Muscle of leg (tissue), 11 donors: ENCODE results near the gene SH2D7. TPM values are rescaled to one million over a fixed set of nuclear protein-coding genes. Genes with fewer than 3 reads are reported as not detected.
A peak's percentile ranks its signal among the peaks of the same experiment; 100 is the strongest.
"Not testable (repeated sequence)": the region's sequence is repeated elsewhere in the genome, so short reads cannot be mapped to it uniquely, and the experiment has no call there.

Experiments
- DNase-seq: peaks from one replicate; pipeline ENCODE4 v3.0.0; 2013
- H3K27ac ChIP-seq: one replicate; pipeline ENCODE4 v1.5.1; 2013; ENCODE audit warnings: mild to moderate bottlenecking, low read length, control low read depth
- H3K27me3 ChIP-seq: one replicate; pipeline ENCODE4 v1.6.1; 2013; ENCODE audit warnings: low read length; ENCODE audit not compliant: control insufficient read depth, insufficient read depth
- H3K36me3 ChIP-seq: one replicate; pipeline ENCODE4 v1.6.1; 2013; ENCODE audit warnings: low read length; ENCODE audit not compliant: control insufficient read depth, insufficient read depth
- H3K4me1 ChIP-seq: one replicate; pipeline ENCODE4 v1.6.1; 2013; ENCODE audit warnings: low read length; ENCODE audit not compliant: control insufficient read depth, insufficient read depth
- H3K4me3 ChIP-seq: one replicate; pipeline ENCODE4 v1.5.1; 2013; ENCODE audit warnings: low read length, control low read depth
- H3K9me3 ChIP-seq: replicated peaks from 2 replicates; pipeline ENCODE4 v1.6.1; 2013; ENCODE audit warnings: low read depth, low read length; ENCODE audit not compliant: control insufficient read depth
- WGBS: methylation state at CpG from one replicate; pipeline ENCODE4 v1.1.5; 2013; ENCODE audit warnings: missing lambda C conversion rate; ENCODE audit not compliant: insufficient coverage; 5-methylcytosine and 5-hydroxymethylcytosine counted together
- polyA plus RNA-seq, 8 donors: library from polyadenylated mRNA; unstranded; fragments of 120-200 nt; gene quantifications; one replicate each; pipeline versions ENCODE4 v1.2.1 to v1.2.3, GENCODE V29; 2013; ENCODE audit warnings: inconsistent platforms in 1 of 8, low replicate concordance in 1 of 8; ENCODE audit not compliant: insufficient read length in 8 of 8, insufficient read depth in 1 of 8
- total RNA-seq: library from RNA; stranded (reverse); fragments of 120-200 nt; gene quantifications from one replicate; pipeline ENCODE4 v1.2.4, GENCODE V29; 2013

Gene SH2D7
- total and polyA plus RNA-seq, 9 donors, result 0.06 to 0.36 (median 0.13) TPM; not detected in 1

- 91% methylated on average over 1 of the region's 5 CpGs for WGBS
- no peak for DNase-seq
- no peaks in the 10 kb centered on the region for H3K4me1 ChIP-seq
Measured at GRCh38 chr15:78139578-78139977, 47.2 kb downstream of the SH2D7 start.

GRCh38 chr15:78140292-78140691, 47.9 kb downstream of the SH2D7 start:
- Histone ChIP-seq H3K9me3 (no peaks in the 10 kb centered on the region), H3K4me1 (no peaks in the 10 kb centered on the region), H3K36me3 (no peaks in the 10 kb centered on the region), H3K27me3 (no peaks in the 10 kb centered on the region), H3K4me3 (no peak overlapping the region), H3K27ac (no peak overlapping the region)
- DNase-seq, result no peak

More at GRCh38 chr15:78139578-78139977, 47.2 kb downstream of the SH2D7 start:
- Histone ChIP-seq H3K27me3 (no peaks in the 10 kb centered on the region), H3K4me3 (no peak overlapping the region), H3K9me3 (no peaks in the 10 kb centered on the region), H3K27ac (no peak overlapping the region), H3K36me3 (no peaks in the 10 kb centered on the region)

GRCh38 chr15:78142332-78142731, 50.0 kb downstream of the SH2D7 start:
- whole genome bisulfite sequencing, result 97% methylated on average over 3 of the region's 3 CpGs
- H3K4me1 ChIP-seq, result no peaks in the 10 kb centered on the region
- DNase-seq, result no peak

DNA sequence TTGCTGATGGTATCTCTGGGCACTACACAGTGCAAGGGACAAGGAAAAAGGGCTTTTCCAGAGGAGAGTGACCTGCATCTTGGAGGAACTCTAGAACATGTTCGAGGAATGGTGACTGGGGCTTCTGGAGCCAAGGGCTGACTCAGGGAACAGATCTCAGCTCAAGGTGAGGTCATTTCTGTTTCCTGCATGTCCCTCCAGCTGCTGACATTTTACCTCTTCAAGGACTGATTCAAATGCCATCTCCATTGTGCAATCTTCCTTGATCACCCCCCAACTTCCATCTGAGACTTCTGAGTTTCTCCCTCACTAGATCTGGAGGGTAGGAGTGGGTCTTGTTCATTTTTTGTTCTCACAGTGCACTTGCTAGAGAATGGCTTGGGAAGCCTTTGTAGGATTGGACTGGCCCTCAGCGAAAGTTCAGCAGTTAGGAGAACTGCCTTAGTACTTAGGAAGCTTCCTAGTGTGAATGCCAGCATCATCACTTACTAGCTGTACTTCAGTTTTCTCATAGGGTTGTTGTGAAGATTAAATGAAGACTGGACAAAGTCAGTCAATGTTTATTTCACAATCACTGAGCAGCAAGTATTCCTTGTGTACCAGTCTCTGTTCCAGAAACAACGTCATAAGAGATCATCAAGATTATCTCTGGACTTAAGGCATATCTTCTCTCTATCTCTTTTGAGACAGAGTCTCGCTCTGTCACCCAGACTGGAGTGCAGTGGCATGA, 54.2 kb downstream of the SH2D7 start:
- H3K4me1 ChIP-seq, result peaks cover 17% of the 10 kb centered on the region
- no peaks in the 10 kb centered on the region for H3K27me3 ChIP-seq
- no peaks in the 10 kb centered on the region for H3K36me3 ChIP-seq
- no peaks in the 10 kb centered on the region for H3K9me3 ChIP-seq
- no peak overlapping the region for H3K27ac ChIP-seq
- 89% methylated on average over 3 of the region's 4 CpGs for WGBS
- no peak overlapping the region for H3K4me3 ChIP-seq
- DNase-seq, result no peak

More at GRCh38 chr15:78142332-78142731, 50.0 kb downstream of the SH2D7 start:
- Histone ChIP-seq H3K9me3 (no peaks in the 10 kb centered on the region), H3K4me3 (no peak overlapping the region), H3K27me3 (no peaks in the 10 kb centered on the region), H3K27ac (no peak overlapping the region), H3K36me3 (no peaks in the 10 kb centered on the region)

DNA sequence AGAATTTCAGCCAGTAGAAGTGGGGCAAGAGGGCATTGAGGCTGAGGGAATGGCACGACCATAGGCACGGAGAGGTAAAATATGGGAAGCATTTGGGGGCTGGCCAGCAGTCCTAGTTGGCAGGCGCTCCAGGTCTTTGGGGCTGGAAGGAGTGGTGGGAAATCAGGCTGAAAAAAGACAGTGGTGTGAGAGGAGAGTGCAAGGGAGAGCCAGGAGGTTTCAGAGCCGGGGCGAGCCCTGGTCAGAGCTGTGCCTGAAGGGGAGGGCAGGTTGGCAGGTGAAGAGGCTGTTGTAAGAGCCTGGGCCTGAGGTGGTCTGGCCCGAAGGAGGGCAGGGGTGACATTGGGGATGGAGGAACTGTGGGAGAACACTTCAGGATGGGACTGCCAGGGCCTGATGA, 55.2 kb downstream of the SH2D7 start:
- Histone ChIP-seq H3K4me1 (peaks cover 17% of the 10 kb centered on the region), H3K36me3 (no peaks in the 10 kb centered on the region), H3K27me3 (no peaks in the 10 kb centered on the region), H3K4me3 (no peak overlapping the region), H3K27ac (no peak overlapping the region), H3K9me3 (no peaks in the 10 kb centered on the region)
- DNase-seq, result no peak
- WGBS, result 80% methylated on average over 6 of the region's 6 CpGs

- peak overlapping the region; percentile 66 for H3K27ac ChIP-seq
- DNase-seq, result no peak
- no peaks in the 10 kb centered on the region for H3K36me3 ChIP-seq
- peaks cover 17% of the 10 kb centered on the region for H3K4me1 ChIP-seq
- H3K27me3 ChIP-seq, result no peaks in the 10 kb centered on the region
- peak overlapping the region; percentile 59 for H3K4me3 ChIP-seq
- 0% methylated on average over 4 of the region's 14 CpGs for WGBS
- H3K9me3 ChIP-seq, result no peaks in the 10 kb centered on the region
Measured at GRCh38 chr15:78148392-78149067, 56.2 kb downstream of the SH2D7 start.

- Histone ChIP-seq H3K27ac (peak within 1 kb of the TSS; percentile 66), H3K4me3 (peak within 1 kb of the TSS; percentile 72), H3K36me3 (no peaks in the 10 kb centered on the region), H3K27me3 (no peaks in the 10 kb centered on the region), H3K4me1 (peaks cover 17% of the 10 kb centered on the region), H3K9me3 (no peaks in the 10 kb centered on the region)
- DNase-seq, result peak; percentile 99
- 0% methylated on average over 75 of the region's 79 CpGs for WGBS
Measured at GRCh38 chr15:78149068-78149804, 56.9 kb downstream of the SH2D7 start, which contains the start of gene IDH3A. Gene IDH3A, plus strand, starts transcription at chr15:78149362. Its CDS starts 42 bp downstream, at chr15:78149404.

GRCh38 chr15:78149805-78150751, 57.7 kb downstream of the SH2D7 start:
- peak; percentile 48 for DNase-seq
- Histone ChIP-seq H3K27ac (peak overlapping the region; percentile 35), H3K27me3 (no peaks in the 10 kb centered on the region), H3K4me1 (peaks cover 17% of the 10 kb centered on the region), H3K36me3 (peaks cover 3% of the 10 kb centered on the region), H3K9me3 (no peaks in the 10 kb centered on the region), H3K4me3 (peak overlapping the region; percentile 72)
- 9% methylated on average over 8 of the region's 20 CpGs for WGBS

- H3K27ac ChIP-seq, H3K4me3 ChIP-seq, H3K9me3 ChIP-seq, H3K36me3 ChIP-seq, DNase-seq, H3K27me3 ChIP-seq: not testable (repeated sequence)
- peaks cover 17% of the 10 kb centered on the region for H3K4me1 ChIP-seq
- WGBS, result 85% methylated on average over 1 of the region's 8 CpGs
Measured at GRCh38 chr15:78151075-78151474, 58.7 kb downstream of the SH2D7 start.
